HG02943 (cell line): Measurements from ENCODE around the gene SMIM20.
A peak's percentile ranks its signal among the peaks of the same experiment; 100 is the strongest.
"Not testable (repeated sequence)": the region's sequence is repeated elsewhere in the genome, so short reads cannot be mapped to it uniquely, and the experiment has no call there.

Experiments
- ATAC-seq: cut with Tn5 transposase; IDR thresholded peaks from one replicate; pipeline ENCODE4 v1.9.1; 2021; ENCODE audit warnings: mild to moderate bottlenecking, low read depth, moderate library complexity; ENCODE audit not compliant: unreplicated experiment

The SMIM20 gene

GRCh38 chr4:25913851-25914669 is at the start of gene SMIM20:
Gene SMIM20 (plus strand): TSS chr4:25914220. CDS start chr4:25914314, 94 bp downstream.
- peak; percentile 92 for ATAC-seq

- no peak for ATAC-seq
Measured at GRCh38 chr4:25865586-25865985, 48.4 kb upstream of the SMIM20 start.

- ATAC-seq: not testable (repeated sequence)
Measured at GRCh38 chr4:25866401-25866800, 47.6 kb upstream of the SMIM20 start.

- ATAC-seq: no peak
Measured at GRCh38 chr4:25867781-25868294, 46.2 kb upstream of the SMIM20 start.

GRCh38 chr4:25870081-25870480 is 43.9 kb upstream of the SMIM20 start:
- ATAC-seq: peak; percentile 48

- ATAC-seq: no peak
Measured at GRCh38 chr4:25872851-25873631, 41.0 kb upstream of the SMIM20 start.

GRCh38 chr4:25873632-25874129 is 40.3 kb upstream of the SMIM20 start:
- no peak for ATAC-seq

GRCh38 chr4:25874655-25875054 is 39.4 kb upstream of the SMIM20 start:
- peak; percentile 66 for ATAC-seq

- peak; percentile 50 for ATAC-seq
Measured at GRCh38 chr4:25875281-25875745, 38.7 kb upstream of the SMIM20 start.

GRCh38 chr4:25878676-25879075 is 35.3 kb upstream of the SMIM20 start:
- ATAC-seq: no peak

GRCh38 chr4:25879091-25879584 is 34.9 kb upstream of the SMIM20 start:
- no peak for ATAC-seq

GRCh38 chr4:25879587-25879986 is 34.4 kb upstream of the SMIM20 start:
- ATAC-seq: no peak

GRCh38 chr4:25879991-25880651 is 33.9 kb upstream of the SMIM20 start:
- ATAC-seq: peak; percentile 49

- ATAC-seq: no peak
Measured at GRCh38 chr4:25881193-25881592, 32.8 kb upstream of the SMIM20 start.

GRCh38 chr4:25882226-25882625 is 31.8 kb upstream of the SMIM20 start:
- ATAC-seq: no peak

- ATAC-seq: no peak
Measured at GRCh38 chr4:25883565-25883964, 30.5 kb upstream of the SMIM20 start.

- ATAC-seq: no peak
Measured at GRCh38 chr4:25884031-25884782, 29.8 kb upstream of the SMIM20 start.

- no peak for ATAC-seq
Measured at GRCh38 chr4:25888781-25889180, 25.2 kb upstream of the SMIM20 start.

- no peak for ATAC-seq
Measured at GRCh38 chr4:25889589-25890503, 24.2 kb upstream of the SMIM20 start.
